ENCODE results near the gene BLCAP. TPM values are rescaled to one million over a fixed set of nuclear protein-coding genes. Genes with fewer than 3 reads are reported as not detected.

Gene BLCAP
- total and polyA plus RNA-seq, 2 experiments from 2014 or later = 65.8 to 71.9 TPM

- Histone ChIP-seq H2AFZ (no peak overlapping the region), H3K4me3 (no peak overlapping the region), H3K4me2 (peak overlapping the region; percentile 58), H3K9me3 (ENCODE audit: low read depth) (no peaks in the 10 kb centered on the region), H3K27ac (no peak overlapping the region), H3K9me2 (replicated peaks; ENCODE audit: insufficient read depth) (no peaks in the 10 kb centered on the region), H3K79me2 (no peaks in the 10 kb centered on the region), H3K4me1 (ENCODE audit: insufficient read depth) (peaks cover 4% of the 10 kb centered on the region), H3K27me3 (peaks cover 14% of the 10 kb centered on the region), H3K36me3 (replicated peaks; ENCODE audit: insufficient read depth, low read depth) (no peaks in the 10 kb centered on the region), H4K20me1 (ENCODE audit: insufficient read depth, poor library complexity, severe bottlenecking) (no peaks in the 10 kb centered on the region)
- no peak for TF ChIP-seq EZH2 (IDR thresholded peaks at IDR 0.05; ENCODE audit: borderline replicate concordance)
- no peak for TF ChIP-seq CTCF (IDR thresholded peaks at IDR 0.05; ENCODE audit: poor library complexity)
- TF ChIP-seq EZH2phosphoT487 (IDR thresholded peaks at IDR 0.05; ENCODE audit: low read depth, severe bottlenecking, unreplicated experiment) = no peak
- no peak for DNase-seq (ENCODE audit: low spot score)
- 81% methylated on average over 5 of the region's 5 CpGs for WGBS (ENCODE audit: low lambda C conversion rate, missing lambda C conversion rate)
Observed at GRCh38 chr20:37566590-37567330, 39.1 kb upstream of the BLCAP start.

- DNase-seq (ENCODE audit: low spot score) = no peak
- H3K4me2 ChIP-seq = no peak overlapping the region
Observed at GRCh38 chr20:37565134-37565811, 37.6 kb upstream of the BLCAP start.

GRCh38 chr20:37564388-37565133, 36.9 kb upstream of the BLCAP start:
- peaks cover 3% of the 10 kb centered on the region for H3K27me3 ChIP-seq
- H3K27ac ChIP-seq = no peak overlapping the region
- 16% methylated on average over 29 of the region's 34 CpGs for WGBS (ENCODE audit: low lambda C conversion rate, missing lambda C conversion rate)
- H3K9me2 ChIP-seq (replicated peaks; ENCODE audit: insufficient read depth) = no peaks in the 10 kb centered on the region
- no peaks in the 10 kb centered on the region for H4K20me1 ChIP-seq (ENCODE audit: insufficient read depth, poor library complexity, severe bottlenecking)
- no peaks in the 10 kb centered on the region for H3K9me3 ChIP-seq (ENCODE audit: low read depth)
- TF ChIP-seq CTCF (IDR thresholded peaks at IDR 0.05; ENCODE audit: poor library complexity) (peak; percentile 95), EZH2phosphoT487 (IDR thresholded peaks at IDR 0.05; ENCODE audit: low read depth, severe bottlenecking, unreplicated experiment) (no peak), EZH2 (IDR thresholded peaks at IDR 0.05; ENCODE audit: borderline replicate concordance) (no peak)
- no peaks in the 10 kb centered on the region for H3K36me3 ChIP-seq (replicated peaks; ENCODE audit: insufficient read depth, low read depth)
- DNase-seq (ENCODE audit: low spot score) = peak; percentile 76
- H3K4me2 ChIP-seq = peak overlapping the region; percentile 68
- H2AFZ ChIP-seq = peak overlapping the region; percentile 71
- H3K4me3 ChIP-seq = no peak overlapping the region
- H3K4me1 ChIP-seq (ENCODE audit: insufficient read depth) = peaks cover 4% of the 10 kb centered on the region
- H3K79me2 ChIP-seq = no peaks in the 10 kb centered on the region

More at GRCh38 chr20:37565134-37565811, 37.6 kb upstream of the BLCAP start:
- Histone ChIP-seq H3K9me3 (ENCODE audit: low read depth) (no peaks in the 10 kb centered on the region), H3K4me1 (ENCODE audit: insufficient read depth) (peaks cover 4% of the 10 kb centered on the region), H2AFZ (no peak overlapping the region), H3K4me3 (no peak overlapping the region), H3K27ac (no peak overlapping the region), H3K36me3 (replicated peaks; ENCODE audit: insufficient read depth, low read depth) (no peaks in the 10 kb centered on the region), H3K27me3 (peaks cover 6% of the 10 kb centered on the region), H4K20me1 (ENCODE audit: insufficient read depth, poor library complexity, severe bottlenecking) (no peaks in the 10 kb centered on the region), H3K79me2 (no peaks in the 10 kb centered on the region), H3K9me2 (replicated peaks; ENCODE audit: insufficient read depth) (no peaks in the 10 kb centered on the region)
- TF ChIP-seq EZH2phosphoT487 (IDR thresholded peaks at IDR 0.05; ENCODE audit: low read depth, severe bottlenecking, unreplicated experiment) = no peak
- TF ChIP-seq CTCF (IDR thresholded peaks at IDR 0.05; ENCODE audit: poor library complexity) = no peak
- TF ChIP-seq EZH2 (IDR thresholded peaks at IDR 0.05; ENCODE audit: borderline replicate concordance) = no peak
- 74% methylated on average over 14 of the region's 14 CpGs for WGBS (ENCODE audit: low lambda C conversion rate, missing lambda C conversion rate)

Data from hepatocyte (in vitro differentiated cells).